ENCODE measurements around the gene PTPRN2. TPM values are rescaled to one million over a fixed set of nuclear protein-coding genes. Genes with fewer than 3 reads are reported as not detected.

The PTPRN2 gene
- total and polyA plus RNA-seq, 2 donors (not counting 3 experiments of a cell fraction or from before 2014, with no cell fraction given), result 0.62 to 0.88 TPM

DNA sequence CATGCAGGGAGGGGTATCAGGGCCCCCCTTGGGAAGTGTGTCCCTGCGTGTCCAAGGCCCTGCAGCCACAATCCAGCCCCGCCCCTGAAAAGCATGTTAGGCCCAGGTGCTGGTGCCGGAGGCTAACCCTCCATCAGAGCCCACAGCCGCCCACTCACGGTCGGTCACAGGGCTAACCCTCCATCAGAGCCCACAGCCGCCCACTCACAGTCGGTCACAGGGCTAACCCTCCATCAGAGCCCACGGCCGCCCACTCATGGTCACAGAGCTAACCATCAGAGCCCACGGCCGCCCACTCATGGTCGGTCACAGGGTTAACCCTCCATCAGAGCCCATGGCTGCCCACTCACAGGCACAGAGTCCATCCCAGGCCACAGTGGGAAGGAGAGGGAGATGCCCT, 824.8 kb downstream of the PTPRN2 start:
- H3K4me1 ChIP-seq (ENCODE audit: control insufficient read depth, extremely low read depth, insufficient read depth, low read length), result no peaks in the 10 kb centered on the region
- no peak for FAIRE-seq
- H3K36me3 ChIP-seq (ENCODE audit: control insufficient read depth in 2 of 2, extremely low read depth in 1 of 2, insufficient read depth in 2 of 2, low read length in 2 of 2), result no peaks in the 10 kb centered on the region
- no peaks in the 10 kb centered on the region for H3K79me2 ChIP-seq (ENCODE audit: control insufficient read depth, insufficient read depth, low read length)
- ChIA-PET POLR2A (no interaction called here), CTCF (no interaction called here)
- H4K20me1 ChIP-seq (replicated peaks; ENCODE audit: control insufficient read depth, extremely low read depth, insufficient read depth, low read length), result no peaks in the 10 kb centered on the region
- no peak for DNase-seq (ENCODE audit: low read depth, low spot score)
- intact Hi-C loops (cut with micrococcal nuclease) (no loop called here), dilution Hi-C loops (cut with MboI; ENCODE audit: extremely low pct_ligation_motif_present, low sequenced_read_pairs) (no loop called here)
- peaks cover 18% of the 10 kb centered on the region for H3K9me3 ChIP-seq (replicated peaks; ENCODE audit: control insufficient read depth, insufficient read depth, low read length)
- no peak overlapping the region for H3K4me2 ChIP-seq (ENCODE audit: insufficient read depth, low read length)
- no peak overlapping the region for H3K9ac ChIP-seq (replicated peaks; ENCODE audit: extremely low read depth, insufficient read depth, low read length)
- H3K9me1 ChIP-seq (replicated peaks; ENCODE audit: control insufficient read depth, extremely low read depth, insufficient read depth, low read length), result no peaks in the 10 kb centered on the region
- no peak overlapping the region for H3K27ac ChIP-seq (ENCODE audit: insufficient read depth, low read depth, low read length)
- no peaks in the 10 kb centered on the region for H3K27me3 ChIP-seq (ENCODE audit: control insufficient read depth in 2 of 2, insufficient read depth in 2 of 2, low read length in 2 of 2)
- H3K4me3 ChIP-seq (replicated peaks in 1 of 3; ENCODE audit: insufficient read depth in 1 of 3, low read depth in 1 of 3, low read length in 3 of 3), result no peak overlapping the region
- H2AFZ ChIP-seq (ENCODE audit: low read depth, low read length), result no peak overlapping the region
- TF ChIP-seq POLR2A (IDR thresholded peaks at IDR 0.05; ENCODE audit: low read depth, low read length) (no peak), GATA2 (IDR thresholded peaks at IDR 0.05; ENCODE audit: insufficient read depth, insufficient read length, low read depth, low read length) (no peak), FOS (IDR thresholded peaks at IDR 0.05; ENCODE audit: borderline replicate concordance, insufficient read depth, low read length) (no peak), JUN (IDR thresholded peaks at IDR 0.05; ENCODE audit: borderline replicate concordance, insufficient read depth, insufficient read length, low read depth) (no peak), EZH2 (IDR thresholded peaks at IDR 0.05; ENCODE audit: borderline replicate concordance, low read depth, low read length, severe bottlenecking) (no peak), POLR2AphosphoS5 (IDR thresholded peaks at IDR 0.05; ENCODE audit: insufficient read depth, low read depth, low read length) (no peak), MYC (IDR thresholded peaks at IDR 0.05; ENCODE audit: low read depth, low read length) (no peak)
- TF ChIP-seq, protein P1, sequence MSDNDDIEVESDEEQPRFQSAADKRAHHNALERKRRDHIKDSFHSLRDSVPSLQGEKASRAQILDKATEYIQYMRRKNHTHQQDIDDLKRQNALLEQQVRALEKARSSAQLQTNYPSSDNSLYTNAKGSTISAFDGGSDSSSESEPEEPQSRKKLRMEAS (IDR thresholded peaks at IDR 0.05; ENCODE audit: insufficient read depth, insufficient read length), result no peak
- TF ChIP-seq, protein P2, sequence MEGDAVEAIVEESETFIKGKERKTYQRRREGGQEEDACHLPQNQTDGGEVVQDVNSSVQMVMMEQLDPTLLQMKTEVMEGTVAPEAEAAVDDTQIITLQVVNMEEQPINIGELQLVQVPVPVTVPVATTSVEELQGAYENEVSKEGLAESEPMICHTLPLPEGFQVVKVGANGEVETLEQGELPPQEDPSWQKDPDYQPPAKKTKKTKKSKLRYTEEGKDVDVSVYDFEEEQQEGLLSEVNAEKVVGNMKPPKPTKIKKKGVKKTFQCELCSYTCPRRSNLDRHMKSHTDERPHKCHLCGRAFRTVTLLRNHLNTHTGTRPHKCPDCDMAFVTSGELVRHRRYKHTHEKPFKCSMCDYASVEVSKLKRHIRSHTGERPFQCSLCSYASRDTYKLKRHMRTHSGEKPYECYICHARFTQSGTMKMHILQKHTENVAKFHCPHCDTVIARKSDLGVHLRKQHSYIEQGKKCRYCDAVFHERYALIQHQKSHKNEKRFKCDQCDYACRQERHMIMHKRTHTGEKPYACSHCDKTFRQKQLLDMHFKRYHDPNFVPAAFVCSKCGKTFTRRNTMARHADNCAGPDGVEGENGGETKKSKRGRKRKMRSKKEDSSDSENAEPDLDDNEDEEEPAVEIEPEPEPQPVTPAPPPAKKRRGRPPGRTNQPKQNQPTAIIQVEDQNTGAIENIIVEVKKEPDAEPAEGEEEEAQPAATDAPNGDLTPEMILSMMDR (IDR thresholded peaks at IDR 0.05; ENCODE audit: extremely low read depth in 1 of 2, insufficient read depth in 1 of 2, low read depth in 1 of 2, low read length in 2 of 2), result no peak
- no TSS peak for BruUV-seq (replicated peaks)

Data from endothelial cell of umbilical vein (primary cell).